GM19463 (cell line): ENCODE data around the gene MAPKAPK2.
"Not testable (repeated sequence)": the region's sequence is repeated elsewhere in the genome, so short reads cannot be mapped to it uniquely, and the experiment has no call there.

Experiments
- ATAC-seq: cut with Tn5 transposase; IDR thresholded peaks from one replicate; pipeline ENCODE4 v1.9.1; 2021; ENCODE audit warnings: mild to moderate bottlenecking, moderate library complexity; ENCODE audit not compliant: unreplicated experiment

Gene MAPKAPK2

GRCh38 chr1:206684478-206685333 is at the start of gene MAPKAPK2:
TSS of gene MAPKAPK2 (plus strand) at chr1:206684905. CDS start at chr1:206685230, 325 bp downstream.
- peak; percentile 45 for ATAC-seq

GRCh38 chr1:206635080-206635977 is 49.4 kb upstream of the MAPKAPK2 start, which contains the start of gene DYRK3:
TSS of gene DYRK3 (plus strand) at chr1:206635536. CDS start at chr1:206635704, 168 bp downstream.
- peak; percentile 91 for ATAC-seq

GRCh38 chr1:206635978-206636345 is 48.7 kb upstream of the MAPKAPK2 start:
- no peak for ATAC-seq

GRCh38 chr1:206636671-206637070 is 48.0 kb upstream of the MAPKAPK2 start:
- ATAC-seq, result no peak

- ATAC-seq, result no peak
Measured at GRCh38 chr1:206637605-206638004, 47.1 kb upstream of the MAPKAPK2 start.

- not testable (repeated sequence) for ATAC-seq
Measured at GRCh38 chr1:206642074-206642473, 42.6 kb upstream of the MAPKAPK2 start.

- ATAC-seq, result no peak
Measured at GRCh38 chr1:206643118-206643698, 41.5 kb upstream of the MAPKAPK2 start.

GRCh38 chr1:206646504-206646903 is 38.2 kb upstream of the MAPKAPK2 start:
- ATAC-seq, result no peak

GRCh38 chr1:206647224-206647623 is 37.5 kb upstream of the MAPKAPK2 start:
- ATAC-seq, result no peak

GRCh38 chr1:206649261-206649921 is 35.3 kb upstream of the MAPKAPK2 start:
- no peak for ATAC-seq

- ATAC-seq, result no peak
Measured at GRCh38 chr1:206651014-206651413, 33.7 kb upstream of the MAPKAPK2 start.

- ATAC-seq, result no peak
Measured at GRCh38 chr1:206651958-206652890, 32.5 kb upstream of the MAPKAPK2 start.

GRCh38 chr1:206653715-206654459 is 30.8 kb upstream of the MAPKAPK2 start:
- no peak for ATAC-seq

- ATAC-seq, result no peak
Measured at GRCh38 chr1:206654828-206655227, 29.9 kb upstream of the MAPKAPK2 start.

GRCh38 chr1:206655471-206655882 is 29.2 kb upstream of the MAPKAPK2 start:
- ATAC-seq, result no peak

GRCh38 chr1:206656936-206657335 is 27.8 kb upstream of the MAPKAPK2 start:
- ATAC-seq, result no peak

GRCh38 chr1:206657751-206658150 is 27.0 kb upstream of the MAPKAPK2 start:
- ATAC-seq, result no peak

GRCh38 chr1:206658264-206658980 is 26.3 kb upstream of the MAPKAPK2 start:
- ATAC-seq, result no peak
